GDM1 (cell line): Measurements from ENCODE around the gene NAV2.

Experiments
- DNase-seq: peaks from one replicate; lab custom pipeline; 2025; lab: John Stamatoyannopoulos, UW

NAV2 gene

DNA sequence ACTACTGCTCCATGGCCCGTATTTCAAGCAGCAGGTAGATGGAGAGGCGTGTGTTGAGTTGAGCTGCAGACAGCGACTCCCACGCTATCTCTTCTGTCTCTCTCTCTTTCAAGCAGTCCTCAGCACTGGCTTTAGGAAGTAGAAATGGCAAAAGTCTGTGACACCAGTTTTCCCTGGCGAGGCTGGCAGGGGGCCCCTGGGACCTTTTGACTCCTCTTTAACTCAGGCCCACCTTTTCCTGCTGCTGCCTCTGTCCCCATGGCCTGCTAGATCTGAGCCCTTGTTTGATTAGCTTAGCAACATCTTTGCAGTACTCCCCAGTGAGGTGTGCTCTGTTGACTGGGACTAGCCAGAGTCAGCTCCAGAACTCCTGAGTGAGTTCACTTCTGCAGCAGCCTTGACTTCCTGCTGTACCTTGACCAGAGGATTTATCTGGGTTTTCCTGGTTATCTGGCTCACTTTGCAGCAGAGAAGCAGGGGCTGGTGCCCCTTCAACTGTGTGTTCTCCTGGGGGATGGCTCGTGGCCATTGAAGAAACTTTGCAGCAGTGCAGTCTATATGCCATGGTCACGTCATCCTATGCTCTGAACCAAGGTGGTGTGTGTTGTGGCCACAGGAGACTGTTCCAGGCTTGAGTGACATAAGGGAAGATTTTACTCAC is 263.8 kb downstream of the NAV2 start:
- no peak for DNase-seq

DNA sequence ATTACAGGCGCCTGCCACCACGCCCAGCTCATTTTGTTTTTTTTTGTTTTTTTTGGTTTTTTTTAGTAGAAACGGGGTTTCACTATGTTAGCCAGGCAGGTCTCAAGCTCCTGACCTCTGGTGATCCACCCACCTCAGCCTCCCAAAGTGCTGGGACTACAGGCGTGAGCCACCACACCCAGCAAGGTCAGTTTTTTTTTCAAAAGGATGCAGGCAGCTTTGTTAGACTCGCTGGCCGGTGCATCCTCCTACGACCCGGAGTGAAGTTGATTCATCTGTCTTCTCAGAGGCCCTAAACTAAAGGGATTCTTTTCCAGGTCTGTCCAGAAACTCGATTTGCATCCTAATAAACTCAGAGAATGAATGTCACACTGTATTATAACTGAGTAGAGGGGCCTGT is 265.3 kb downstream of the NAV2 start:
- no peak for DNase-seq

DNA sequence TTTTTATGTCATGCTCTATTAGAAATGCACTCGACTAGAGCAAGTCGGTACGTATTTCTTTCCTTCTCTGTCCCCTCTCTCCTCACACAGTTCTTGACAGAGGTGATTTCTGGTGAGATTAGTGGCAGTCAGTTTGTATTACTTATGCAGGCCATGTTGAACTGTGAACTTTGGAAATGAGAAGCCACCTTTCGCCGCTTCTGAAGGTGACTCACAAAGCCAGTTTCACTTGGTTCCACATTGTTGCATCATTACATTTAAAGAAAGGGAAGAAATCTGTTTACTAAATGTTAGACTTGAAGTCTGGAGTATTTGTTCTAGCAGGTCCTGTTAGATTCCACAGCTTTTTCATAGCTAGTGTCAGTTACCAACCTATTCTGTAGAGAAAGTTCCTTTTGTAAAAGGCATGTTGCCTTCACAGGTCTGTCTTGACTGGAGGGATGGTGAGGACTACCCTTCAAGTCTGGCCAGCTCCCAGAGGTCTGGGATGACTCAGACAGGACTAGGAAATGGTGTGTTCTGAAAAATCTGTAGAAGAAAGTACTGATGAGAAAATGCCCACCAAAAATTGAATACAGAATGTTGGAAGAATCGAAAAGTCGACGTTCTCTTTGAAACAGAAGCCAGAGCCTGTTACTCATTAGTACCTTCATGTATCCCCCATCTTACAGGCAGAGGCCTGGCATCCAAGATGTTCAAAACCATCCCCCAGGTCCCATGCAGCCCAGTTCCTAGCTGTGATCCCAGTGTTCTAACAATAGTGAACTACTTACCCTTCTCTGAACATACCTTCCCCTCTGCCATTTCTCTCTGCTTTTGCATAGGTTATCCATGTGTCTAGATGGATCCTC is 266.3 kb downstream of the NAV2 start:
- DNase-seq, result no peak

DNA sequence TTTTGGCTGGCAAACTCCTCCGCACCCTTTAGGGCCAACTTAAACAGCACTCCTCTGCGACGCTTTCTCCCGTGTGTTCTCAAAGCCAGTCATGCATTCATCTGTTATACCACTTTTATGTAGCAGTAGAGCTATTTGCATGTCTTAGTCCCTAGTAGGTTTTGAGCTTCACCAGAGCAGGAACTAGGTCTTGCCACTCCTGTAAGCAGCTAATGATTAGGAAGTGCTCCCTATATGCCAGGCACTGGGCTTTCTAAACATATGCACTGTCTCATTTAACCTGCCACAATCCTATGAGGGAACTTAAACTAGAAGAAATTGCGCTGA is 266.8 kb downstream of the NAV2 start:
- DNase-seq, result no peak

DNA sequence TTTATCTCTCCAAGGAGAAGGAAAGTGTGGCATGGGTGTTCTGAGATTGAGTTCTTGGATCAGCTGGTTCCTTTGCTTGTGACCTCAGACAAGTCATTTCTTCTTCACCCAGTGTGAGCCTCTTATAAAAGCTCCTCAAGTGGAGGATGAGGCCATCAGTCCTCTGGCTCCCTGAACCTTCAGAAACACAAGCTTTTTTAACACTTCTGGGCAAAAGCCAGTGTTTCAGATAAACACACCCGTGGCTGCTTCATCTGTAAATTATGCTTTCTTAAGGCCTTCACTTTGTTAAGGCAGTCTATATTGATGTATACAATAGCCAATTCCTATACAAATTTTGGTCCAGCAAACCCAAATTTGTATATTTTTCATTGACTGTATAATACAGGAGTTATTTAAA is 267.8 kb downstream of the NAV2 start:
- DNase-seq, result no peak

DNA sequence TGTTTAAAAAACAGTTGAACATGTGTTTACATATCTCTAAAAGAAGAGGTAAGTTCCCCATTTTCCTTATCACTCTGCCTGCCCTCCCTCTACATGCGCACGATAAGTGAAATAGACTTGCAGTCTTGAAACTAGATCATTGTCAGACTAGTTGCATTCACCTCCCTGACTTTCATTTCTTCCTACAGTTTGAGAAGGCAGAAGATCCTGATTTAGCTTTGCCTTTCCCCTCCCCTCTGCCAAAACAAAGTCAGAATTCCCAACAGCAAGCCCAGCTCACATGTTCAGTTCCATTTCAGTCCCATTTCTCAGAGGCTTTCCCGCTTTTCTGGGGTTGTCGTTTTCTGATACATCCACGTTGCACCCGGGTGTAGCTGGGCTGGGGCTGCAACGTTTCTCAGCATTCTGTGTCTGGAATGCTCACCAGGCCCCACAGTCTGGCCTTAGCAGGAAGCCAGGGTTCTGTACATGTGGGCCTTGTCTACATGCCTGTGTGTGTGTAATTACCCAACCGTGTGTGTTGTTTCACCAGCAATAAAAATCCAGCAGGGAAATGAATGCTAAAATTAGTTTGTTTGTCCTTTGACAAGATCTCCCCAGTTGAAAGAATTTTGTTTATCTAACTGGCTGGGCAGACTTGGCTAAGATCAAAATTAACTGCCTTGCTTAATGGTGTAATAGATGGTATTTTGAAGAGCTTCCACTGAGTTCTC is 268.5 kb downstream of the NAV2 start:
- DNase-seq, result no peak

DNA sequence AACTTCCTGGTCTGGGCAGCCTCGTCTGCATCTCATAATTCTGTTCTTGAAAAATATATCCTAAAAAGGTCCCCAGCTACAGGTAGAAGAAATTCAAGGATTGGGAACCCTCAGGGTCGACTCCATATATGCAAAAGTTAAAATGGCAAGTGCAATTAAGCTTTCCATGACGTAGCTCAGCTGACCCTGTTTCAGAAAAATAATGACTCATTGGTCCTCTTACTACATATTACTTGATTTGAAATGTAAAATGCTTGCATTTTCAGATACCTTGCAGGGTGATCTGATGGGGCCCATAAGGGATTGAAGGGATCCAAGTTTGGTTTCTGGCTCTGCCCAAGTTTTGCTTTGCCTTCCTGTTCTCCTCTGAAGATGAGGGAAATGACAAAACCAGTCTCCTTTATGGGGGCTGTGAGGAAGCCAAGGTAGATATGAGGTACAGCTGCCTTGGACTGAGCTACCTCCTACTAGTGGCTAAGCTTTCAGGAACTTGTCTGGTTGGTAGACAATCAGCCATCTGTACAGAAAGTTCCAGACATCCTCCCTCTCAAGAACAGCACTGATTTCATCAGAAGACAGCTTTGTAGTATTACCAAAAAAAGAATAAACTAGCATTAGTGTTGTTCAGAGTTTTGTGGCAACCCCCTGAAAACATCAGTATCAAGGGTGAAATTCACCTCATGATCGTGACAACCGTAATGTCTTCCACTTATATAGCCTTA is 270.3 kb downstream of the NAV2 start:
- DNase-seq, result no peak

DNA sequence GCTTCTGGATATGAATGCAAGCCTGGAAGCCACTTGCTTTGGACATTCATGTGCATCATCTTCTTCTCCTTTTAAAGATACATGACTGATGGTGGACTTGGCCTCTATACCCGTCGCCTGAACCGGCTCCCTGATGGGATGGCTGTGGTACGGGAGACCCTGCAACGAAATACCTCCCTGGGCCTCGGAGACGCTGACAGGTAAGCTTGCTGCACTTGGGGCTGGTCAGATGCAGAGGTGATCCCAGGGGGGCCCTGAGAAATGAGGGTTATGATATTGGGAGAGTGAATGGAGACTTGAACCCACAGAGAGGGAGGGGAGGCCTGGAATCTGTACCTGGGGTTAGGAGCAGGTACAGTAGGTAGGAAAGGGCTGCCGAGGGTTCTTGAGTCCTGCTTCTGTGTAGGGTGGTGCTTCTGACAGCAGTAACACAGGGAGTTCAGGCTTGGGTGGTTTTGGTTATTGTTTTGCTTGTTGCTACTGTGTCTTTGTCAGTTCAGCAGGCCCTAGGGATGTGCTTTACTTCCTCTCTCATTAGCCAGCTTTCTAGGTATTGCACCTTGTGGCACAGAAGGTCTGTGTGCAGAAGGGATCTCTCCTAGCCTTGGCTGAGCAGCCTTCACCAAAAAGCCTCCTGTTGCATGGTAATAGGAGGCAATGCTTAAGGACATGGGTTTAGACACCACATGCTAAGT is 271.6 kb downstream of the NAV2 start:
- DNase-seq, result no peak

DNA sequence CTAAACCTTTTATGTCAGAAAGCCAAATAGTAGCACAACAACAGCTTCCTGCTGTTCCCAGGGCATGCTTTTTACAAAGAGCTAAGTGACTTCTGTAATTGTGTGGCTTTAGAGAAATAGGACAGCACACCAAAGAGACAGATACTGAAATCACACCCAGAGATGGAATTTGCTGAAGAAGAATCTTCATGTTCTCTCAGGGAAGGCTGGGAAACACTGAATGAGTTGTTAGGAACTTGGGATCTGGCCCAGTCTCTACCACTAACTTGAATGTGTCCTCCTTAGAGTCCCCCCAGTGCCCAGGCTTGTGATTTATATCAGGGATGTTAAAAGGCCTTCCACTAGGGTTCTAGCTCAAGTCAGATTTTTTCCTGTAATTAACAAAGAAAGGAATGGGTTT is 272.5 kb downstream of the NAV2 start:
- no peak for DNase-seq

DNA sequence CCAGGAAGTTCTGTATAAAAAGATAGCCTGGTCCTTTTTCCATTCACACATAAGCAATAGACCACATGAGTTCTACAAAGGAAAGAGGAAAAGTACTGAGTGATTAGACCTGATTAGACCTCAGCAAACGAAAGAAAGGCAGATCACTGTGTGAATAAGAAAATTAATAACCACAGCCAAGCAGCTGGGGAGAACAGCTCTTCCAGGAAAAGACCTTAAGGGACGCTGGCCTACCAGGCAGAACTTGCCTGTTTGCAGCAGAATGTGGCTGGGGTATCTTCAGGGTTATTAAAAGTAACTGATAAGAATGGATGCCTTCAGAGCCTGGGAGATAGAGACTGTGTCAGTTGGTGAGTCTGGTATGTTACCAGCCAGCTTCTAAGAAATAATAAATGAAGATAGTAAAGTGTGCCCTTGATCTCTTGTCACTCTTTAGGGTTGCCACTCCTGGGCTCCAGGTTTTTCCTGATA is 274.7 kb downstream of the NAV2 start:
- no peak for DNase-seq

DNA sequence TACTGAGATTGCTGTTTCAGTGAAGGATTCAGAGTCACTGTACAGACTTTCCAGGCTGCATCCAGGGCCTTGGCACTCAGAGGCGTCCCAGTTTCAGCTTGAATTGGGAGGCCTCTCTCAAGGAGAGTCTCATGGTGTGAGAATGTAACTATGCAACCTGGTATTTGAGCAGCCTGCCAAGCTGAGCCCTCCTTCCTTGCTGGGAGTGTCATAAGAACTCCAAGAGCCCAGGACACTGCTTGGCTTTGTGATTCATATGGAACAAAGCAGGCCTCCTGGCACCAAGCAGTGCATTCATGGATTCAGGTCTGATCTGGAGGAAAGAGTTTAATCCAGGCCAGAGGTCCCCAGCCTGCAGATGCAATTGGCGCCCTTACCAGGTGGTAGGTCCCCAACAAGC is 276.0 kb downstream of the NAV2 start:
- no peak for DNase-seq

DNA sequence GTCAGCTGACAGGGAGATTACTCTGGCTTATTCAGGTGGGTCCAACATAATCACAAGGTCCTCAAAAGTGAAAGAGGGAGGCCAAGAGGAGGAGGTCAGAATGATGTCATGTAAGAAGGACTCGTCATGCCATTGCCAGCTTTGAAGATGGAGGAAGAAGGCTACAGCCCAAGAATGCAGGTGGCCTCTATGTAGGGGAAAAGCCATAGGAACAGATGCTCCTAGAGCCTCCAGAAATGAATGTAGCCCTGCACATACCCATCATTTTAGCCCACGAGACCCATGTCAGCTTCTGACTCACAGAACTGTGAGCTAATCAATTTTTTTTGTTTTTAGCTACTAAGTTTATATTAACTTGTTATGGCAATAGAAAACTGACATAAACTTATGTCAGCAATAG is 276.6 kb downstream of the NAV2 start:
- no peak for DNase-seq

DNA sequence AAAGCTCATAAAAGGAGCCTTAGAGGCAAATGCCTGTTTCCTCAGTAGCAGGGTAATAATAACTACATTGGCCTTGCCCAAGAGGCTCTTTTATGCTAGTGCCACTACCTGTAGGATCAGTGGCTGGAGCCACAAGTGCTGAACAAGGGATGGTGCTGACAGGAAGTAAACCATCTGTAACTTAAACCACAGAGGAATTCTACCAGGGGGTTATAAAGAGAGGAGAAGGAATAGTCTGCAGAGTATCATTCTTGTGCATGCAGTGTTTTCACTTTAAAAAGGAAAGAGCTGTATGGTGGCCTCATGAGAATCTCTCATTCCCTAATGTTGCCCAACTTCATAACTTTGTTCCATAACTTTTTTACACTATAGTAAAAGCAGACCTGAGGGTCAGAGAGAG is 279.5 kb downstream of the NAV2 start:
- no peak for DNase-seq

DNA sequence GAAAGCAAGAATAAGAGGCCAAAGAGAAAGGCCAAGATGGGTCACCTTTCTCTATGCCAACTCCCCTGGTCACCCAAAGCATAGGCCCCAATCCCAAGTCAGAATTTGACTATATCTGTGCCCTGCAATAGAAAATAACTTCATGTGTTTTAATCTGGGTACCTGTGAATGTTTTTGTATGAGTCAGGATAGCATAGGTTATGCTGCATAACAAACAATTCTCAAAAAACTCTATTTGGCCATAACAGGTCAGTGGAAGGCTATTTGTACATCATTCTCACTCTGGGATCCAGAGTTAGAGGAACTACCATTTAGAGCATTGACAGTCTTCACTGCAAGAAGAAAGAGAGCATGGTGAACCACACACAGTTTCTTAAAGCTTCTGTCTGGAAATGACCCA is 280.4 kb downstream of the NAV2 start:
- no peak for DNase-seq

DNA sequence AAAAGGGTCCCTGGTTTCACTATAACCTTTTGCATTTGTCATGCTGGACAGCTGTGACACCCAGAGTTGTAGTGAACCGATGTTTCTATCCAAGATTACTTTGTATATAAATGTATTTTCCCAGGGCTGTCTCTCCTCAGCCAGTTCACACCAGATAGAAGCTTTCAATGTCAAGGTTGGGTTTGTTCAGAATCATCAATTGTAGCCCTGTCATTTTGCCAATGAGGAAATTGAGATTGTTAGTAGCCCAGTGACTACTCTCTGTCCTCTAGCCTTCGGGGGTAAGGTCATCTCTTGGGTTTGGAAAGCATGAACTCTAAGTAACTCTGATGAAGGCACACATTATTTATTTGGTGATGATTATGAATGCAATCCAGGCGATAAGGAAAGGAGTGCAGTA is 282.0 kb downstream of the NAV2 start:
- no peak for DNase-seq

DNA sequence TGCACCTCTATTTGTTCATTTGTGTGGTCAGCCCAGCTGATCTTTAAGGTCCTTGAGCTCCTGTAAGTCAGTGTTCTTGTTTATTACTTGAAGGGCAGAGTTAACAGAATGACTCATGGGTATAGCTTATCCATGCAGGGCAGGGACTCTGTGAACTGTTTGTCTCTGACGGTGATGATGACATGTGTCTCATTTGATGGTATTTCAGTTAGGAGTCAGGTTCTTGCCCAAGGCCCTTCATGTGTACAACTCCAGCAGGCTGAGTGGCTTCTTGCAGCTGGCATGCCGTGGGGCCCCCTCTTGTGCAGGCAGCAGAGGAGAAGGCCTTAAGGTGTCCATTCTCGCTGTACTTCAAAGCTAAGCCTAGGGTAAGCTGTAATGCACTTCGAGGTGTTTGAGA is 282.5 kb downstream of the NAV2 start:
- no peak for DNase-seq

DNA sequence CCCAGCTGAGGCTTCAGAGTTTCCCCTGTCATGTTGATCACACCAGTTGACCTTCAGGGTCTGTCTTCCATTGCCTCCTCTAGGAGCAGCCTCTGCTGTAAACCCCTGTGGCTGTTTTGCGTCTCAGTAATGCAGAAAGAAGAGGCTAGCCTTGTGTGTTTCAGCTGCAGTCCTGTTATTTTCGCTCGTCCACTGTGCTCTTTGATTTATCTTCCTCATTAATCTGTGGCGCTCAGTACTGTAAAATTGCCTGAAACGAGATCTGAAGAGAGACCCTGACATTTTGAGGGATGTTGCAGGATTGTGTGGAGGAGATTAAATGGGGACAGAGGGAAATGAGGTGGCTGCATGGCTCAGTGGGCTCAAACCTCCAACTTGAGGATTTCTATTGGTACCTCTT is 283.9 kb downstream of the NAV2 start:
- DNase-seq, result no peak

DNA sequence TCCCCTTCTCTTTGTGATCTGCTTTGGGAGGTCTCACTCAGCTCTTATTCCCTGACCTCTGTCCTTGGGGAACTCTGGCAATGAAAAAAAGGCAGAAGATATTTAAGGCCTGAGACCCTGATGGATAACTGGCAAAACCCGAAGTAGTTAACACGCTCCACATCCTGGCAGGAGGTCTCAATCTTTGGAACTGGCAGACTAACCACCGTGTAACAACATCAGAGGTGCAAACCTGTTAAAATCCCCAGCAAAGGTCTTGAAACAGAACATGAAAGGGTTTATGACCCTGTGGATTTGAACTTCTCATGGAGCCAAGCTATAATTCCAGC is 287.3 kb downstream of the NAV2 start:
- no peak for DNase-seq

DNA sequence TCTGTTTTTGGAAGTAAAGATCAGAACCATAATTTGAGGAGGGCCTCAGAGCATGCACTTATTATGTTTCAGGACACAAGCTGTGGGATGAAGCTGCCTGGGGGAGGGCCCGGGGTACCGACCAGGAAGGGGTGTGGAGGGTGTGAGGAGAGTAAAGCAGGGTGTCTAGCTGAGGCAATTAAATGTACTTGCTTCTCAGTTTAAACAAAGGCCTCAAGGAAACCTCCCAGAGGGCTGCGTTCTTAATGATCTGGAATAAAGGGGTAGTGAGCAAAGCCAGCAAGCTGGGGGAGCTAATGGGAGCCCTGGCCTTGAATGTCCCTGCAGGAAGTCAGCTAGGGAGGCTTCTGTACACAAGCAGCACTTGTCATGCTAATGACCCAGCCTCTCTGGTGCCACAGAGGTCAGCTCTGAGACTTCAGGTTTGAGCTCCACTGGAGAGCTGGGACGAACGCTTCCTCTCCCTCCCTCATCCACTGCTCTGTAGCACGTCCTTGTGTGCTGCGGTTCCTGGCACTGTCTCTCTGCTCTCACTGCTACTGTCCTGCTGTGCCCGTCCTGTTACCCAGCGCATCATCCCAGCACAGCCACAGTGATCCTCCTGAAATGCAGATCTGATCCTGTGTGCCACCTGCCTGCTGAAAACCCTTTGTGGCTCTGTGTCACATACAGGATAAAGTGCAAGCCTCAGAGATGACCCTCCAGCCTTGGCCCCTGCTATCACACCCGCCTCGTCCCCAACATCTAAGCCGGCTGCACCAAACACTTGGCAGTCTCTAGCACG is 287.9 kb downstream of the NAV2 start:
- no peak for DNase-seq

DNA sequence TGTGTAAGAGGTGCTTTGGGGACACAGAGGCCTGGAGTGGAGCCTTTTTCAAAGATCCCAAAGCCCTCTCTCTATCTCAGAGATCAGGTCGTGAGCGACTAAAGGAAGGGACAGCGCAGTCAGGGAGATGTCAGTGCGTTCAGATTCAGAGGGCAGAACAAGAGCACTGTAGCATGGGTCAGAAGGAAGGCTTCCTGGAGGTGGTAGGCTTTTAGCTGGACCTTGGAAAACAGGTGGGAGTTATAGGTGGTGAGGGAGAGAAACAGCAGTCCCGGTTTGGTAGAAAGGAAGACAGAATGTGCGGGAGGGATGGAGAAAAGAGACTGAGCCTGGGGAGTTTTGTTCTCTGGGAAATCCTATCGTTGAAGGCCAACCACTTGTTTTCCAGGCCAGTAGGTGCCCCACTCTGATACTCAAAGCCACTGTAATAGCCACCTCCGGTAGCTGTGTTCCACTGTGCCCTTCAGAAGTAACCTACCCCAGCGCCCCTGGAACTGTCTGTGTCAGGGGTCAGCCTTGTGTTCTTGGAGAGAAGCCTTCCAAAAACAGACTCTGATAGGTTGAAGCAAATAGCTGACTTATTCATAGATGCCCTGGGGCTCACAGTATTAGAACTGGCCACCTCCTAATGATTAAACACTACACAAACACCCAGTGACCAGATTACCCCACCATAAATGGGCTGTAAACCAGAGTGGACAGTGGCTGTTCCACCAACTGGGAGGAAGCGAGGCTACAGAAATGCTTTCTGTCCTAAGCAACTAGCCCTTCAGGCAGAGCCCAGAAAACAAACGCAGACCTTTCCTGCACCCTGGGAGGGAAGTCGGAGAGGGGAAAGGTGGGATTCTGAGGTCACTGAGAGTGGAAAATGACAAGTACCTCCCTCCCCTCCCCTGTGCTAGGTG is 289.9 kb downstream of the NAV2 start:
- no peak for DNase-seq
